BJ (cell line): ENCODE results near the gene NAP1L4. TPM values are rescaled to one million over a fixed set of nuclear protein-coding genes. Genes with fewer than 3 reads are reported as not detected.

Source experiments
- CTCF ChIA-PET: fragments of 350-600 bp; formaldehyde crosslinking; extraction: SDS; loops from one replicate; lab custom pipeline; 2021; ENCODE audit warnings: antibody characterized with exemption, inconsistent platforms; lab: Yijun Ruan, JAX
- POLR2A ChIA-PET: fragments of 300-600 bp; sonication (Branson Sonifier 250); formaldehyde crosslinking; extraction: SDS; loops from one replicate; lab custom pipeline; 2021; ENCODE audit warnings: antibody characterized with exemption; lab: Charles Lee
- DNase-seq: peaks from one replicate; pipeline ENCODE4 v3.0.0-alpha.2; 2011; ENCODE audit warnings: low read depth
- H3K27me3 ChIP-seq: 2 replicates; pipeline ENCODE4 v1.6.0; 2011; ENCODE audit warnings: low read length; ENCODE audit not compliant: control insufficient read depth, insufficient read depth
- H3K36me3 ChIP-seq: 2 replicates; pipeline ENCODE4 v1.5.1; 2011; ENCODE audit warnings: low read length; ENCODE audit not compliant: control insufficient read depth, insufficient read depth
- H3K4me3 ChIP-seq: 2 replicates; pipeline ENCODE4 v1.5.1; 2011; ENCODE audit warnings: low read depth, mild to moderate bottlenecking, control low read depth, low read length
- polyA plus RNA-seq: library from polyadenylated mRNA; depleted of rRNA; stranded (reverse); fragments of >200 nt; gene quantifications from 2 replicates; pipeline ENCODE4 v1.2.3, GENCODE V29; 2011
- TF ChIP-seq, protein P1 (sequence below): IDR thresholded peaks from 2 replicates; pipeline ENCODE4 v1.5.1; 2011; ENCODE audit warnings: low read depth, mild to moderate bottlenecking, control low read depth, inconsistent platforms, low read length, moderate library complexity; ENCODE audit not compliant: insufficient read depth

The NAP1L4 gene
- polyA plus RNA-seq, 1 experiment: 65.1 TPM

DNA sequence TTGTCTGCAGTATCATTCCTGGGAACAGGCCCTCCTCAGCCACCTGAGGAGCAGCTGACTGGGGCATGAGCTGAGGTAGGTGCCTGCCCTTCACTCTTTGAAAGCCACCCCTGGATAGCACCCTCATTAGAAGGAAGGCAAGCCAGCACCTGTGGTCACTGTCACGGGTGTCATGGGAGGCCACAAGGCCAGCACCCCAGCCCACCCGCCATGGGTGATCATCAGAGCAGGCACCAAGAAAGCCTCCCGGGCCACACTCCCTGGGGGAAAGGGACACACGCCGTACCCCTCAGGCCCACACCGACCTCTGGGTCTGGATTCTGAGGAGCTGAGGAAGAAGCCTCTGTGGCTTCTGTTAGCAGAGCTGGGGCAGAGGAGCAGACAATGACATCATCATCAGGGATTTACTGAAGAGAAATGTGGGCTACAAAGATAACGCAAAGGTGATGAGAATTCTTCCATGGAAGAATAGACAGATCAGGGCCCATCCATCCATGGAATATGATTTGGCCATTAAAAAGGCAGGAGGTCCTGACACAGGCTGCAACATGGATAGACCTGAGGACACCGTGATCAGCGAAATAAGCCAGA lies 16.7 kb upstream of the NAP1L4 start:
- ChIA-PET POLR2A (interaction anchor here (0.6 kb wide), 1 partner anchor 161 kb away, joined by 22 read pairs; no protein-coding TSS in a partner anchor), CTCF (interaction anchor here (0.9 kb wide), 1 partner anchor 477 kb away, joined by 3 read pairs; no protein-coding TSS in a partner anchor)
- Histone ChIP-seq H3K4me3 (no peak overlapping the region), H3K36me3 (peaks cover 61% of the 10 kb centered on the region), H3K27me3 (no peaks in the 10 kb centered on the region)
- no peak for DNase-seq
- TF ChIP-seq, protein P1, sequence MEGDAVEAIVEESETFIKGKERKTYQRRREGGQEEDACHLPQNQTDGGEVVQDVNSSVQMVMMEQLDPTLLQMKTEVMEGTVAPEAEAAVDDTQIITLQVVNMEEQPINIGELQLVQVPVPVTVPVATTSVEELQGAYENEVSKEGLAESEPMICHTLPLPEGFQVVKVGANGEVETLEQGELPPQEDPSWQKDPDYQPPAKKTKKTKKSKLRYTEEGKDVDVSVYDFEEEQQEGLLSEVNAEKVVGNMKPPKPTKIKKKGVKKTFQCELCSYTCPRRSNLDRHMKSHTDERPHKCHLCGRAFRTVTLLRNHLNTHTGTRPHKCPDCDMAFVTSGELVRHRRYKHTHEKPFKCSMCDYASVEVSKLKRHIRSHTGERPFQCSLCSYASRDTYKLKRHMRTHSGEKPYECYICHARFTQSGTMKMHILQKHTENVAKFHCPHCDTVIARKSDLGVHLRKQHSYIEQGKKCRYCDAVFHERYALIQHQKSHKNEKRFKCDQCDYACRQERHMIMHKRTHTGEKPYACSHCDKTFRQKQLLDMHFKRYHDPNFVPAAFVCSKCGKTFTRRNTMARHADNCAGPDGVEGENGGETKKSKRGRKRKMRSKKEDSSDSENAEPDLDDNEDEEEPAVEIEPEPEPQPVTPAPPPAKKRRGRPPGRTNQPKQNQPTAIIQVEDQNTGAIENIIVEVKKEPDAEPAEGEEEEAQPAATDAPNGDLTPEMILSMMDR: no peak

DNA sequence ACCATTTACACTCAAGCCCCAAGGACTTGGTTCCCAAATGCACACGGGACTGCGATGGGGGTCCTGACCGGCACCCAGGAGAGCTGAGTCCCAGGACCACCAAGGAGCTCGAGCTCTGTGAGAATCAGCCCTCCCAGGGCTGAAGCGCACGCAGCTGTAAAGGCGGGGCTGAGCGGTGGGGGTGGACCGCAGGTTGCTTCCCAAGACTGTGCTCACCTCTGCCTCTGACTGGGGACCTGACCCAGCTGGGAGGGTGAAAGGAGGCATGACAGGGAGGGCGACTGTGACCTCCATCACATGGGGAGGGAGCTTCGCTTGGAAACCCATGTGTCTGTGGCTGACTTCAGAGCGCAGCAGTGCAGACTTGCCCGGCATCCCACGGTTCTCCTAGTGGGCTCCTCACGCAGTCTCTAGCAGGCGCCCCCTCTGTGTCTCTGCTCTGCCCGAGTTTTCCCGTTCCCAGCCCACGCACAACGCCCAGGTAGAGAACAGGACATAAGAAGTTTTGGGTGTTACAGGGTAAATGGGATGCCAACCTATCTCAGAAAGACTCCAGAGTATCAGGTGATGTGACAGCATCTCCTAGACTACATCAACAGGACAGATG lies 15.4 kb upstream of the NAP1L4 start:
- CTCF ChIA-PET: interaction anchor here (0.9 kb wide), 1 partner anchor 475 kb away, joined by 3 read pairs; no protein-coding TSS in a partner anchor

DNA sequence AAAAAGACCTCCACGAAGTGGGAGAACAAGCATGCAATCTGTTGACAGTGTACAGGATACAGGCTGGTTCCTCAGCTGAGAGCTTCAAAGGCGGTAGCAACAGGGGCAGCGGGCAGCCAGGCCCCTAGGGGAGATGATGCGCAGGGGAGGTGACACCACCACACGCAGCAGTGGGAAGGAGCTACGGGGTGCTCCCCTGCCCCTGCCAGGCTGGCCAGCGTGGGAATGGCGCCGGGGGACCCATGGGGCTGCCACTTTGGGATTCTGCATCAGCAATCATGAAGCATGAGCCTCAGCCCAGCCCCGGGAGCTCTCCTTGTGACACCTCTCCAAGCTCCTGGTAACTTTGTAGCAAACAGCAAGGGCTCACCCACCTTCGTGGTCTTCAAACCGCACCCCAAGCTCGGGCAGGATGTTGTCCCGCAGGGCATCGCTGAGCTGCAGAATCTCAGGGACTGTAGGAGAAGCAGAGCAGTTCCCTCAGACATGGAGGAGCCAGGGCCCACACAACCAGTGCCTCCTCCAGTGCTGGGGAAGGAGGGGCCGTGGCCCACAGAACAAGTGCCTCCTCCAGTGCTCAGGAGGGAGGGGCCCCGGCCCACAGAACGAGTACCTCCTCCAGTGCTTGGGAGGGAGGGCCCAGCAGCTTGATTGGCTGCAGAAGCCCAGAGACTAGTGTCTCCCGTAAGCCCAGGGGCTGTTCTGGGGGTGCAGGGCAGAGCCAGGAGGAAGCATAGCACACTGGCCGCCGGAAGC lies 14.6 kb upstream of the NAP1L4 start:
- H3K36me3 ChIP-seq: peaks cover 67% of the 10 kb centered on the region
- CTCF ChIA-PET: no interaction called here
- no peak for DNase-seq
- H3K4me3 ChIP-seq: no peak overlapping the region
- TF ChIP-seq, protein P1: no peak
- no peaks in the 10 kb centered on the region for H3K27me3 ChIP-seq
- POLR2A ChIA-PET: no interaction called here

More for the DNA sequence above, 15.4 kb upstream of the NAP1L4 start:
- TF ChIP-seq, protein P1: no peak
- H3K27me3 ChIP-seq: no peaks in the 10 kb centered on the region
- no peak for DNase-seq
- no peak overlapping the region for H3K4me3 ChIP-seq
- POLR2A ChIA-PET: no interaction called here
- peaks cover 68% of the 10 kb centered on the region for H3K36me3 ChIP-seq

DNA sequence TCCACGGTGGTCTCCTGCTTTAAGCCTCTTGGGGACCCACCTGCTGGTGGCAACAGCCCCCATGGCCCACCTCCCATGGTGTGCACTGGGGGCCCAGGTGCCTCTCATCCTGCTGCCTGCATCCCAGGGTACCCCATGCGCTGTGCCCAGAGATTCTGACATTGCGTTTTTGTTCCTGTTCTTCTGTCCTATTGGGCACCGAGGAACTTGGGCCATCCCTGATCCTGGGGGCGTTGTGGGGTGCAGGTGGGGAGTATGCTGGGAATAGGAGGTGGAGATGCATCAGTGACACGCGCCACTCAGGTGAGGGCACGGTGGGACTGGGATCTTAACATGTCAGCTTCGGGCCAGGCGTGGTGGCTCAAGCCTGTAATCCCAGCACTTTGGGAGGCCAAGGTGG lies 12.4 kb upstream of the NAP1L4 start:
- H3K27me3 ChIP-seq: no peaks in the 10 kb centered on the region
- POLR2A ChIA-PET: no interaction called here
- no peak overlapping the region for H3K4me3 ChIP-seq
- TF ChIP-seq, protein P1: no peak
- CTCF ChIA-PET: interaction anchor here (1.7 kb wide), 1 partner anchor 33 kb away, joined by 4 read pairs; no protein-coding TSS in a partner anchor
- peaks cover 67% of the 10 kb centered on the region for H3K36me3 ChIP-seq
- DNase-seq: no peak
